H1 (cell line): ENCODE data around the gene OR4E1. TPM values are rescaled to one million over a fixed set of nuclear protein-coding genes. Genes with fewer than 3 reads are reported as not detected.

Source experiments
- CTCF ChIA-PET: fragments of 300-600 bp; sonication (Branson Sonifier 250); formaldehyde crosslinking; loops from one replicate; lab custom pipeline; 2021; ENCODE audit not compliant: partially characterized antibody; lab: Charles Lee
- POLR2A ChIA-PET: fragments of 300-600 bp; sonication (Branson Sonifier 250); formaldehyde crosslinking; loops from one replicate; lab custom pipeline; 2021; ENCODE audit warnings: inconsistent platforms; ENCODE audit not compliant: partially characterized antibody; lab: Charles Lee
- DNase-seq, 2 experiments: peaks; one replicate each; pipeline versions ENCODE4 v3.0.0 to v3.0.0-alpha.2; 2010 to 2022; ENCODE audit warnings: low spot score in 2 of 2, low read depth in 1 of 2, mixed read lengths in 1 of 2
- FAIRE-seq: peaks from 2 replicates; lab custom pipeline; 2011; peaks lifted over from hg19 to GRCh38; lab: Jason Lieb, UNC
- H2AFZ ChIP-seq: 2 replicates; pipeline ENCODE4 v1.8.1; 2012; ENCODE audit warnings: low read length, inconsistent platforms
- H2AK5ac ChIP-seq: 2 replicates; pipeline ENCODE4 v1.6.1; 2013; ENCODE audit warnings: low read depth, low read length
- H2BK120ac ChIP-seq: replicated peaks from 2 replicates; pipeline ENCODE3; 2013; ENCODE audit warnings: low read depth, low read length, inconsistent platforms
- H2BK12ac ChIP-seq: 2 replicates; pipeline ENCODE4 v1.6.1; 2013; ENCODE audit warnings: low read depth, low read length
- H2BK15ac ChIP-seq: 2 replicates; pipeline ENCODE4 v1.6.1; 2013; ENCODE audit warnings: low read length
- H2BK20ac ChIP-seq: 2 replicates; pipeline ENCODE4 v1.6.1; 2013; ENCODE audit warnings: low read length
- H2BK5ac ChIP-seq: 2 replicates; pipeline ENCODE4 v1.6.1; 2013; ENCODE audit warnings: low read depth, low read length
- H3K14ac ChIP-seq: 2 replicates; pipeline ENCODE4 v1.6.1; 2013; ENCODE audit warnings: inconsistent platforms; ENCODE audit not compliant: insufficient read length
- H3K18ac ChIP-seq: 2 replicates; pipeline ENCODE4 v1.6.1; 2013; ENCODE audit warnings: low read length; ENCODE audit errors: extremely low read depth
- H3K23ac ChIP-seq: 2 replicates; pipeline ENCODE4 v1.6.1; 2013; ENCODE audit warnings: inconsistent platforms; ENCODE audit not compliant: insufficient read length
- H3K23me2 ChIP-seq: 2 replicates; pipeline ENCODE4 v1.6.1; 2013; ENCODE audit warnings: low read depth, low read length
- H3K27ac ChIP-seq: 2 replicates; pipeline ENCODE4 v1.6.1; 2011; ENCODE audit warnings: low read depth, low read length, inconsistent platforms
- H3K27me3 ChIP-seq, 4 experiments: replicated peaks in 1 of 4; 1 replicate in 1 of 4; 2 replicates in 3 of 4; pipeline versions ENCODE4 v1.6.1 to v1.8.1; 2011 to 2013; ENCODE audit warnings: low read length in 3 of 4, mild to moderate bottlenecking in 3 of 4, inconsistent platforms in 2 of 4, mixed read lengths in 2 of 4, moderate library complexity in 1 of 4; ENCODE audit not compliant: control insufficient read depth in 3 of 4, insufficient read depth in 3 of 4; ENCODE audit errors: extremely low read depth in 1 of 4
- H3K36me3 ChIP-seq, 4 experiments: 2 replicates each; pipeline versions ENCODE4 v1.6.1 to v1.8.1; 2011 to 2013; ENCODE audit warnings: mild to moderate bottlenecking in 4 of 4, low read length in 3 of 4, moderate library complexity in 2 of 4, control low read depth in 1 of 4, inconsistent platforms in 1 of 4; ENCODE audit not compliant: insufficient read depth in 4 of 4, control insufficient read depth in 2 of 4
- H3K4ac ChIP-seq: replicated peaks from 2 replicates; pipeline ENCODE3; 2013; ENCODE audit warnings: low read length, low read depth, mixed read lengths, inconsistent platforms; ENCODE audit not compliant: insufficient read length
- H3K4me1 ChIP-seq, 4 experiments: replicated peaks in 1 of 4; 1 replicate in 1 of 4; 2 replicates in 3 of 4; pipeline versions ENCODE4 v1.6.1 to v1.8.1; 2011 to 2013; ENCODE audit warnings: low read length in 3 of 4, inconsistent platforms in 2 of 4, mixed read lengths in 1 of 4; ENCODE audit not compliant: insufficient read depth in 4 of 4, control insufficient read depth in 3 of 4
- H3K4me2 ChIP-seq, 2 experiments: 2 replicates each; pipeline versions ENCODE4 v1.6.1 to v1.8.1; 2011 to 2013; ENCODE audit warnings: low read depth in 2 of 2, low read length in 2 of 2, control low read depth in 1 of 2, inconsistent platforms in 1 of 2, mild to moderate bottlenecking in 1 of 2; ENCODE audit not compliant: insufficient read depth in 1 of 2
- H3K4me3 ChIP-seq, 4 experiments: fragments of 200-600, 300-600 bp in 1 of 4; sonication (generic), shearing (Covaris generic), sonication (Bioruptor Twin) in 1 of 4; 2 replicates each; pipeline versions ENCODE4 v1.5.1 to v1.8.1; 2011 to 2016; ENCODE audit warnings: low read length in 4 of 4, low read depth in 3 of 4, control low read depth in 2 of 4, inconsistent platforms in 2 of 4, mild to moderate bottlenecking in 2 of 4, mixed read lengths in 1 of 4, moderate library complexity in 1 of 4; ENCODE audit not compliant: insufficient read depth in 2 of 4; ENCODE audit errors: extremely low read depth in 1 of 4
- H3K56ac ChIP-seq: replicated peaks from 2 replicates; pipeline ENCODE3; 2013; ENCODE audit warnings: low read depth, mild to moderate bottlenecking, mixed read lengths, low read length, inconsistent platforms; ENCODE audit not compliant: insufficient read length
- H3K79me1 ChIP-seq: 2 replicates; pipeline ENCODE4 v1.6.1; 2013; ENCODE audit warnings: low read depth, low read length, control low read depth
- H3K79me2 ChIP-seq, 2 experiments: 2 replicates each; pipeline versions ENCODE4 v1.6.1 to v1.8.1; 2012 to 2013; ENCODE audit warnings: low read length in 2 of 2, mild to moderate bottlenecking in 2 of 2, inconsistent platforms in 1 of 2; ENCODE audit not compliant: insufficient read depth in 2 of 2, control insufficient read depth in 1 of 2
- H3K9ac ChIP-seq, 4 experiments: replicated peaks in 1 of 4; 1 replicate in 1 of 4; 2 replicates in 3 of 4; pipeline versions ENCODE4 v1.6.1 to v1.8.1; 2011 to 2013; ENCODE audit warnings: low read depth in 3 of 4, low read length in 3 of 4, control low read depth in 2 of 4, mild to moderate bottlenecking in 2 of 4, moderate library complexity in 2 of 4, inconsistent platforms in 1 of 4; ENCODE audit errors: extremely low read depth in 1 of 4
- H3K9me3 ChIP-seq, 2 experiments: 2 replicates each; pipeline versions ENCODE4 v1.6.1 to v1.8.1; 2012 to 2013; ENCODE audit warnings: mild to moderate bottlenecking in 2 of 2, moderate library complexity in 2 of 2, control low read depth in 1 of 2, inconsistent platforms in 1 of 2, low read depth in 1 of 2, low read length in 1 of 2, mixed read lengths in 1 of 2; ENCODE audit not compliant: insufficient read depth in 2 of 2
- H4K20me1 ChIP-seq, 2 experiments: replicated peaks in 1 of 2; 2 replicates each; pipeline versions ENCODE3 to v1.8.1; 2011 to 2013; ENCODE audit warnings: inconsistent platforms in 2 of 2, low read length in 2 of 2, mild to moderate bottlenecking in 1 of 2; ENCODE audit not compliant: insufficient read depth in 2 of 2, control insufficient read depth in 1 of 2
- H4K5ac ChIP-seq: 2 replicates; pipeline ENCODE4 v1.6.1; 2013; ENCODE audit warnings: low read length, low read depth, mixed read lengths, inconsistent platforms; ENCODE audit not compliant: insufficient read length
- H4K8ac ChIP-seq: 2 replicates; pipeline ENCODE4 v1.8.0; 2013; ENCODE audit warnings: mild to moderate bottlenecking, moderate library complexity, low read length, inconsistent platforms; ENCODE audit not compliant: insufficient read depth; ENCODE audit errors: extremely low read depth
- H4K91ac ChIP-seq: replicated peaks from 2 replicates; pipeline ENCODE3; 2013; ENCODE audit warnings: low read length, mixed read lengths, inconsistent platforms; ENCODE audit not compliant: insufficient read length
- BACH1 ChIP-seq: IDR thresholded peaks from 2 replicates; pipeline ENCODE4 v1.6.1; 2012; ENCODE audit warnings: low read length, improper control_type of control experiment
- CBX8 ChIP-seq: fragments of 300-800, 300-1000 bp; sonication (generic); IDR thresholded peaks from 2 replicates; pipeline ENCODE4 v1.7.1; 2016; ENCODE audit warnings: low read depth, low read length, borderline replicate concordance
- CHD1 ChIP-seq: IDR thresholded peaks from 2 replicates; pipeline ENCODE4 v1.6.1; 2012; ENCODE audit warnings: low read depth, low read length, improper control_type of control experiment
- CREB1 ChIP-seq: IDR thresholded peaks from 2 replicates; pipeline ENCODE4 v1.6.1; 2012; ENCODE audit warnings: inconsistent platforms
- CTBP2 ChIP-seq: IDR thresholded peaks from 2 replicates; pipeline ENCODE4 v1.7.0; 2011; ENCODE audit warnings: borderline replicate concordance, mild to moderate bottlenecking, moderate library complexity, mixed read lengths, low read length; ENCODE audit not compliant: insufficient read depth, insufficient read length
- GTF2F1 ChIP-seq: IDR thresholded peaks from 2 replicates; pipeline ENCODE4 v1.6.1; 2012; ENCODE audit warnings: low read depth, low read length, improper control_type of control experiment, borderline replicate concordance
- KDM1A ChIP-seq: fragments of 200-600, 300-600 bp; sonication (generic); IDR thresholded peaks from 2 replicates; pipeline ENCODE4 v1.7.1; 2016; ENCODE audit warnings: mild to moderate bottlenecking, low read length, borderline replicate concordance
- SIRT6 ChIP-seq: IDR thresholded peaks from one replicate; pipeline ENCODE4 v1.7.1; 2012; ENCODE audit warnings: low read length, inconsistent platforms
- SP2 ChIP-seq: IDR thresholded peaks from 2 replicates; pipeline ENCODE4 v1.6.1; 2012; ENCODE audit warnings: mild to moderate bottlenecking, low read length, inconsistent platforms
- SRF ChIP-seq: IDR thresholded peaks from 2 replicates; pipeline ENCODE4 v1.6.1; 2011; ENCODE audit warnings: mild to moderate bottlenecking, low read depth, low read length, moderate library complexity
- TBP ChIP-seq: IDR thresholded peaks from 2 replicates; pipeline ENCODE4 v1.6.1; 2011; ENCODE audit warnings: low read depth, low read length, improper control_type of control experiment
- TCF12 ChIP-seq: IDR thresholded peaks from 2 replicates; pipeline ENCODE4 v1.6.1; 2011; ENCODE audit warnings: low read depth, mild to moderate bottlenecking, low read length
- TEAD4 ChIP-seq: IDR thresholded peaks from 2 replicates; pipeline ENCODE4 v1.6.1; 2012; ENCODE audit warnings: low read depth, low read length, inconsistent platforms, mixed read lengths
- YY1 ChIP-seq: IDR thresholded peaks from 2 replicates; pipeline ENCODE4 v1.6.1; 2011; ENCODE audit warnings: low read depth, mild to moderate bottlenecking, low read length
- ZNF274 ChIP-seq: IDR thresholded peaks from 2 replicates; pipeline ENCODE4 v1.7.0; 2012; ENCODE audit warnings: low read length, borderline replicate concordance; ENCODE audit errors: extremely low read depth
- WGBS, 2 experiments: shearing (Covaris generic) in 1 of 2; methylation state at CpG; one replicate each; pipeline versions ENCODE4 v1.1.6 to v1.1.7; 2013 to 2015; ENCODE audit warnings: low lambda C conversion rate in 2 of 2, mixed read lengths in 2 of 2, inconsistent platforms in 1 of 2, low coverage in 1 of 2, missing lambda C conversion rate in 1 of 2; ENCODE audit not compliant: insufficient replicate concordance in 2 of 2, insufficient coverage in 1 of 2, insufficient read length in 1 of 2; ENCODE audit errors: extremely low coverage in 1 of 2, missing lambda C conversion rate in 1 of 2; 5-methylcytosine and 5-hydroxymethylcytosine counted together
- polyA plus RNA-seq, 7 experiments: library from polyadenylated mRNA; depleted of rRNA in 3 of 7; stranded (reverse) in 5 of 7; unstranded in 2 of 7; fragments of >200 nt in 5 of 7; fragments of 200-250 nt in 2 of 7; gene quantifications; 1 replicate in 5 of 7; 2 replicates in 1 of 7; 4 replicates in 1 of 7; pipeline versions ENCODE4 v1.2.1 to v1.2.3, GENCODE V29; 2011 to 2013; ENCODE audit warnings: missing spikeins in 2 of 7, mixed read lengths in 2 of 7
- total RNA-seq: library from RNA; stranded (reverse); fragmentation: NEBNext Ultra II Directional; extraction: Animal tissue kit (Norgen Biotek cat#: 25700); gene quantifications from 2 replicates; pipeline ENCODE4 v1.2.1, GENCODE V29; 2021

Gene OR4E1
- total and polyA plus RNA-seq, 2 of the 8 experiments (the other 6 are each of a cell fraction or from before 2014, with no cell fraction given) = not detected

DNA sequence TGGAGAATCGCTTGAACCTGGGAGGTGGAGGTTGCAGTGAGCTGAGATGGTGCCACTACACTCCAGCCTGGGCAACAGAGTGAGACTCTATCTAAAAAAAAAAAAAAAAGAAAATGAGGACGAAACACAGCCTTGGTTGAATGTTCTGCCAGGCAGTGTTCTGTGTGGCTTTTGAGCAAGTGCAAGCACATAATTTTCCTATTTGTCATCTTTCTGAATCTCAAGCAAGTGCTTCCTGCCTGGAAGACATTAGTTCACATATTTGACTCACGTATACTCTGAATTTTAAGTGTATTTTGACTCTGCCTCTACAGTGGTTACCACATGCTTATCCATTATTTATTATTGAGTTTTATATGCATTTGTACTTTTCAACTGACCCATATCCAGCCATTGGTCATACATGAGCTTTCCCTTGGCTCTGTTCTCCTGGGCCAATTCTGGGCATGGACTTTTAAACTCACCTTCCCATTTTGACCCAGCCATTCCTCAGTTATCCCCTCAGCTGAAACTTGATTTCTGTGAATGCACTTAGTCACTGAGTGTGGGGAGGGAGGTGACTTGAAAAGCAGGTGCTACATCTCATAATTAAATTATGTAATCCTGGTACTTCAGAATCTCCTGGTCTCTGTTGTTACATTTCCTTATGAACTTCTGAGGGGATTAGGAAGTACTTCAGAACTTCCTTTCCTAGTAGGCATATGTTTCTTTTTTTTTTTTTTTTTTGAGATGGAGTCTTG, 47.0 kb downstream of the OR4E1 start:
- Histone ChIP-seq H3K4me3 (no peak overlapping the region), H4K8ac (no peak overlapping the region), H3K14ac (no peak overlapping the region), H2AK5ac (no peak overlapping the region), H3K9me3 (no peaks in the 10 kb centered on the region), H4K5ac (no peak overlapping the region), H4K91ac (no peak overlapping the region), H3K4me1 (no peaks in the 10 kb centered on the region), H3K4me2 (no peak overlapping the region), H2AFZ (no peak overlapping the region), H2BK120ac (no peak overlapping the region), H3K23me2 (no peaks in the 10 kb centered on the region), H3K36me3 (no peaks in the 10 kb centered on the region), H2BK20ac (no peak overlapping the region), H3K27ac (no peak overlapping the region), H3K18ac (no peak overlapping the region), H4K20me1 (no peaks in the 10 kb centered on the region), H3K9ac (no peak overlapping the region), H2BK15ac (no peak overlapping the region), H3K79me2 (no peaks in the 10 kb centered on the region), H3K27me3 (no peaks in the 10 kb centered on the region), H2BK5ac (no peak overlapping the region), H3K4ac (no peak overlapping the region), H3K79me1 (no peaks in the 10 kb centered on the region), H3K56ac (no peak overlapping the region), H3K23ac (no peak overlapping the region), H2BK12ac (no peak overlapping the region)
- DNase-seq (no peak), FAIRE-seq (no peak)
- POLR2A ChIA-PET = no interaction called here
- CTCF ChIA-PET = interaction anchor here (0.6 to 1.2 kb wide), 2 partner anchors 9 to 197 kb away, joined by 3 to 4 read pairs; no protein-coding TSS in a partner anchor
- 90% methylated on average over 2 of the region's 3 CpGs; no CpG with 5 or more reads in 1 of the 2 experiments for WGBS, 2 experiments
- TF ChIP-seq SP2 (no peak), ZNF274 (no peak), KDM1A (no peak), GTF2F1 (no peak), SRF (no peak), BACH1 (no peak), TEAD4 (no peak), CREB1 (no peak), TCF12 (no peak), CHD1 (no peak), CBX8 (no peak), YY1 (no peak), CTBP2 (no peak), TBP (no peak), SIRT6 (no peak)
